ENCODE data around the gene WWC2. TPM values are rescaled to one million over a fixed set of nuclear protein-coding genes. Genes with fewer than 3 reads are reported as not detected.

WWC2 gene
- total RNA-seq, 1 donor from 2014 or later, result 24.6 TPM

GRCh38 chr4:183185018-183185417 lies 86.0 kb downstream of the WWC2 start:
- Mint-ChIP-seq H3K4me3 (no peak overlapping the region), H3K27ac (no peak overlapping the region), H3K27me3 (no peaks in the 10 kb centered on the region), H3K4me1 (ENCODE audit: unreplicated experiment) (peaks cover 13% of the 10 kb centered on the region), H3K36me3 (peaks cover 7% of the 10 kb centered on the region), H3K9me3 (peaks cover 7% of the 10 kb centered on the region)
- no peak for DNase-seq (ENCODE audit: extremely low spot score, unreplicated experiment)
- TF ChIP-seq CTCF (conservative IDR thresholded peaks at IDR 0.05), result no peak

GRCh38 chr4:183185559-183185958 lies 86.5 kb downstream of the WWC2 start:
- no peak overlapping the region for H3K4me3 Mint-ChIP-seq

GRCh38 chr4:183186813-183187212 lies 87.8 kb downstream of the WWC2 start:
- Mint-ChIP-seq H3K36me3 (peaks cover 7% of the 10 kb centered on the region), H3K27ac (no peak overlapping the region), H3K4me3 (no peak overlapping the region), H3K27me3 (no peaks in the 10 kb centered on the region), H3K4me1 (ENCODE audit: unreplicated experiment) (peaks cover 19% of the 10 kb centered on the region), H3K9me3 (peaks cover 7% of the 10 kb centered on the region)
- no peak for TF ChIP-seq CTCF (conservative IDR thresholded peaks at IDR 0.05)
- no peak for DNase-seq (ENCODE audit: extremely low spot score, unreplicated experiment)

More at GRCh38 chr4:183185559-183185958, 86.5 kb downstream of the WWC2 start:
- TF ChIP-seq CTCF (conservative IDR thresholded peaks at IDR 0.05), result no peak
- Mint-ChIP-seq H3K27ac (no peak overlapping the region), H3K4me1 (ENCODE audit: unreplicated experiment) (peaks cover 13% of the 10 kb centered on the region), H3K27me3 (no peaks in the 10 kb centered on the region), H3K36me3 (peaks cover 7% of the 10 kb centered on the region), H3K9me3 (peaks cover 7% of the 10 kb centered on the region)
- no peak for DNase-seq (ENCODE audit: extremely low spot score, unreplicated experiment)

- Mint-ChIP-seq H3K4me3 (no peak overlapping the region), H3K27me3 (no peaks in the 10 kb centered on the region), H3K9me3 (no peaks in the 10 kb centered on the region), H3K36me3 (peaks cover 4% of the 10 kb centered on the region), H3K27ac (no peak overlapping the region), H3K4me1 (ENCODE audit: unreplicated experiment) (peaks cover 15% of the 10 kb centered on the region)
- DNase-seq (ENCODE audit: extremely low spot score, unreplicated experiment), result no peak
- TF ChIP-seq CTCF (conservative IDR thresholded peaks at IDR 0.05), result no peak
These were observed 92.0 kb downstream of the WWC2 start for GRCh38 chr4:183190900-183191527.

GRCh38 chr4:183191630-183192029 lies 92.6 kb downstream of the WWC2 start:
- Mint-ChIP-seq H3K27ac (no peak overlapping the region), H3K4me3 (no peak overlapping the region), H3K4me1 (ENCODE audit: unreplicated experiment) (peaks cover 15% of the 10 kb centered on the region), H3K9me3 (no peaks in the 10 kb centered on the region), H3K36me3 (peaks cover 4% of the 10 kb centered on the region), H3K27me3 (no peaks in the 10 kb centered on the region)
- DNase-seq (ENCODE audit: extremely low spot score, unreplicated experiment), result no peak
- TF ChIP-seq CTCF (conservative IDR thresholded peaks at IDR 0.05), result no peak

Data from type B pancreatic cell (in vitro differentiated cells).